GM12865 (cell line): ENCODE data around the gene ADARB2.

Experiments used
- DNase-seq: peaks from one replicate; pipeline ENCODE4 v3.0.0; 2010; ENCODE audit warnings: low read depth
- H3K4me3 ChIP-seq: 2 replicates; pipeline ENCODE4 v1.5.1; 2011; ENCODE audit warnings: mild to moderate bottlenecking, low read depth, low read length, control low read depth
- TF ChIP-seq, protein P1 (sequence below): IDR thresholded peaks from 2 replicates; pipeline ENCODE4 v1.5.1; 2011; ENCODE audit warnings: low read length, control low read depth, low read depth, inconsistent platforms; ENCODE audit not compliant: insufficient read depth; ENCODE audit errors: missing control alignments

Gene ADARB2

DNA sequence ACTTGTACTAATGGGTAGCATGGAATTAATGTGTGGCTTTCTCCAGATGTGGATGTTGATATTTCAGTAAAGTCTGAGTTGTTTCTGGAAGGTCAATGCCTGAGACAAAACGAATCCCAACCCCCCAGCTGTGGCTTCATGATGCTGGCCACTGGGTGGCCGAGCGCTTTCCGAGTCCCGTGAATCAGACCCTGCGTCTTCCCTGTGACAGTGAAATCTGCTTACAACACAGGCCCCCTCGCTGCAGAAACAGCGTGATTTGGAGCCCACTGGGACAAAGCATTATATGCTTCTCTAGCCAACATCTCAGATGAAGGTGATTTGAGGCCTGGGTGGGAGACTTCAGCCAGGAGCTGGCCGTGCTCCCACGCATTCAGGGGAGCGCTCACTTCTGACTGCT lies 556.5 kb downstream of the ADARB2 start:
- TF ChIP-seq, protein P1, sequence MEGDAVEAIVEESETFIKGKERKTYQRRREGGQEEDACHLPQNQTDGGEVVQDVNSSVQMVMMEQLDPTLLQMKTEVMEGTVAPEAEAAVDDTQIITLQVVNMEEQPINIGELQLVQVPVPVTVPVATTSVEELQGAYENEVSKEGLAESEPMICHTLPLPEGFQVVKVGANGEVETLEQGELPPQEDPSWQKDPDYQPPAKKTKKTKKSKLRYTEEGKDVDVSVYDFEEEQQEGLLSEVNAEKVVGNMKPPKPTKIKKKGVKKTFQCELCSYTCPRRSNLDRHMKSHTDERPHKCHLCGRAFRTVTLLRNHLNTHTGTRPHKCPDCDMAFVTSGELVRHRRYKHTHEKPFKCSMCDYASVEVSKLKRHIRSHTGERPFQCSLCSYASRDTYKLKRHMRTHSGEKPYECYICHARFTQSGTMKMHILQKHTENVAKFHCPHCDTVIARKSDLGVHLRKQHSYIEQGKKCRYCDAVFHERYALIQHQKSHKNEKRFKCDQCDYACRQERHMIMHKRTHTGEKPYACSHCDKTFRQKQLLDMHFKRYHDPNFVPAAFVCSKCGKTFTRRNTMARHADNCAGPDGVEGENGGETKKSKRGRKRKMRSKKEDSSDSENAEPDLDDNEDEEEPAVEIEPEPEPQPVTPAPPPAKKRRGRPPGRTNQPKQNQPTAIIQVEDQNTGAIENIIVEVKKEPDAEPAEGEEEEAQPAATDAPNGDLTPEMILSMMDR: no peak
- no peak overlapping the region for H3K4me3 ChIP-seq
- DNase-seq: no peak

DNA sequence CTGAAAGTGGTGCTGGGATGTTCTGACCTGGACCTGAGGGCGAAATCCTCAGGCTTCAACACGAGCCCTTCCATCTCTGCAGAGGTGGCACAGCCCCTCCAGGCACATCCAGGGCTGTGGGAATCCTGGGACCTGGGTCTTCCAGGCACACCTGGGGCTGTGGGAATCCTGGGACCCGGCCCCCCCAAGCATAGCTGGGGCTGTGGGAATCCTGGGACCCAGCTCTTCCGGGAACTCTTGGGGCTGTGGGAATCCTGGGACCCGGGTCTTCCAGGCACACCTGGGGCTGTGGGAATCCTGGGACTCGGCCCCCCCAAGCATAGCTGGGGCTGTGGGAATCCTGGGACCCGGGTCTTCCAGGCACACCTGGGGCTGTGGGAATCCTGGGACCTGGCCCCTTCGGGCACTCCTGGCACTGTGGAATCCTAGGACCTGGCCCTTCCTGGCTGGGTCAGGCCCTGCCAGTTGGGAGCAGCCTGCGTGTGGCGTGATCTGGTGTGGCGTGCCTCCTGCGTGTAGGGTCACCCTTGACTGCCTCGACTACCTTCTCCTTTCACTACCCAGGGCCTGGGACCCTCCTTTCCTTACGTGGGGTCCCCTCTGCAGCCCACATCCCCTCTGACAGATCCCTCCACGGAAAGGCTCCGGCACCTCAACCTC lies 557.1 kb downstream of the ADARB2 start:
- DNase-seq: no peak
- no peak overlapping the region for H3K4me3 ChIP-seq
- TF ChIP-seq, protein P1: no peak

DNA sequence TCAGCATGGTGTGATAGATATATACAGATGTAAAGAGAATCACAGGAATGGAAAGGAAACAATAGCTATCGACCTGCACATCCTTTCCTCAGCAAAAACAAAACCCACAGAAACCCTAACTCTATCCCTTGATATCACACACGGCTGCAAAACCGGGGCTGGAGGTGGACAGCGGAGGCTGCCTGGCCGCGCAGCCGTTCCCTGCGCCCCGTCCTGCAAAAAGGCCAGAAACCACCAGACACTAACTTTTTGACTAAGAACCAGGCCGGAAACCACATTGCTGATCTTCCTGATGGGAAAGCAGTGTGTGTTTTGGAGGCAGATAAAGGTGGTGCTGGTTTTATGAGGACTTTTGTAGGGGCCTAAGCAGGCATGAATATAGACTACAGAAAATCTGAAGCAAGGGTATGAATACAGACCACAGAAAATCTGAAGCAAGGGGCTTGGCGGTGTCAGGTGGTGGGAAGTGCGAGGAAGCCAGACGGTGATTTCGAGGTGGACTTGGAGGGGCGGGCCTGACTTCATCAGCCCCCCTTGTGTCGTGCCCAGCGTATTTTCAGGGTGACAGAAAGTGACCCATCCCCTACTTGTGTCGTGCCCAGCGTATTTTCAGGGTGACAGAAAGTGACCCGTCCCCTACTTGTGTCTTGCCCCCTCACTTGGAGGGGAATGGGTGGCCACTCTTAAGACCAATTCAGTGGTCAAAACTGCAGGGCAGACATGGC lies 557.8 kb downstream of the ADARB2 start:
- TF ChIP-seq, protein P1: no peak
- no peak overlapping the region for H3K4me3 ChIP-seq
- DNase-seq: no peak

DNA sequence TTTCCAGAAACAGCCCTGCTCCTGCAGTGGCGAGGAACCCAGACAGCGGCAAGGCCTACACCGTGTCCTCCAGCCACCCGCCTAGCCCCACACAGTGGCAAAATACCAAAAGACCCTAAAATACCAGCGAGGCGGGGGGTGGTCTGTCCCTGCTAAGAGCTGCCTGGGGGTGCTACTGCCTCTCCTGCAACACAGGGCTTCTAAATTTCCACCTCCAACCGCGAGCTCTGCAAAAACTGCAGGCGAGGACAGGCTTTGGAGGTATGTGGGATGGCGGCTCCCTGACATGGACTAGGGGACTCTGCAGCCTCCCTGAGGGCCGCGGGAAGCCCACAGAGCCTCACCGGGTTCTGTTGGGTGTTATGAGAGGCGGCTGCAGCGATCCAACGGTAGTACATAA lies 558.8 kb downstream of the ADARB2 start:
- TF ChIP-seq, protein P1: no peak
- no peak for DNase-seq
- no peak overlapping the region for H3K4me3 ChIP-seq

DNA sequence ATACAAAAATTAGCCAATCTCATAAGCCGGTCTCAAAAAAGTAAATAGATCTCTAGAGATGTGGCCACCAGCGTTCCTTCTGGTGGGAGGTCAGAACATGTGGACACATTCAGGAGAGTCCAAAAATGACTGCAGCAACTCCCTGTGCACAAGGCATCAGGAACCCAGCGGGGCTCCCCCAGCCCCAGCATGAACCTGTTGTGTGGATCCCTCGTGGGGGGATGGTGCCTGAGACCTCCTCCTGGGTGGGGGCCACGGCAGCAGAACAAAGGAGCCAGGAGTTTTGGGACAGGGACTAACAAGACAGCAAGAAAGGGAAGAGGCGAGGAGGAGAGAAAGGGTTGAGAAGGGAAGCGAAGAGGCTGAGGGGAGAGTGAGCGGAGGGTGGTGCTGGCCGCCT lies 559.4 kb downstream of the ADARB2 start:
- DNase-seq: no peak
- no peak overlapping the region for H3K4me3 ChIP-seq
- TF ChIP-seq, protein P1: no peak

DNA sequence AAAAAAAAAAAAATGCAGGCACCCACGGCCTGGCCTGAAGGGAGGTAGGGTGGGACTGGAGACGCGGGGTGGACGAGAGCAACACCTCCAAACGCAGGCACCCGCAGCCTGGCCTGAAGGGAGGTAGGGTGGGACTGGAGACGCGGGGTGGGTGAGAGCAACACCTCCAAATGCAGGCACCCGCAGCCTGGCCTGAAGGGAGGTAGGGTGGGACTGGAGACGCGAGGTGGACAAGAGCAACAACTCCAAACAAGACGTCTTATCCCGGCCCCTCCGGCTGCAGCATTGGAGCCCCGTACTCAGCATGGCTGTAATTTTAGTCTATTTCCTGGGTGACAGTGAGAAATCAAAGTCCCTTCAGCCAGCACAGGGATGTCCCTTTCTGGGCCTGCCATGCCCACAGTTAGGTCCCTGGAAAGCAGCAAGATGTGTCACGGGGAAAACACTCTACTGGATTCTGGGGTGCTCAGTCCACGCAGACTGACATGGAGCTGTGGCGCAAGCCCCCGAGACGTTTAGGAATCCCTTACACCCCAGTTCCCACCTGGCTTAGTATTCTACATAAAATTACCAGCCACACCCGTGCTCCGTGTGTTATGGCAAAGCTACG lies 561.3 kb downstream of the ADARB2 start:
- TF ChIP-seq, protein P1: no peak
- no peak overlapping the region for H3K4me3 ChIP-seq
- DNase-seq: no peak
